NOMO-1 treated with DMSO at 0.1 percent for 48 hours (cell line): ENCODE results near the gene AGFG2.
"Not testable (repeated sequence)": the region's sequence is repeated elsewhere in the genome, so short reads cannot be mapped to it uniquely, and the experiment has no call there.

Experiments
- DNase-seq: peaks from one replicate; lab custom pipeline; 2025; ENCODE audit not compliant: unreplicated experiment; lab: John Stamatoyannopoulos, UW

Gene AGFG2

GRCh38 chr7:100538654-100539435 is at the start of gene AGFG2:
Gene AGFG2, plus strand, starts transcription at chr7:100539203. Its CDS starts 144 bp downstream, at chr7:100539347.
- DNase-seq, result peak; percentile 100

- peak; percentile 79 for DNase-seq
Observed at GRCh38 chr7:100489824-100490223, 49.2 kb upstream of the AGFG2 start.

GRCh38 chr7:100490483-100491191 is 48.4 kb upstream of the AGFG2 start:
- no peak for DNase-seq

GRCh38 chr7:100491192-100491578 is 47.8 kb upstream of the AGFG2 start:
- DNase-seq, result no peak

GRCh38 chr7:100492738-100493475 is 46.1 kb upstream of the AGFG2 start:
- no peak for DNase-seq

GRCh38 chr7:100493476-100494264 is 45.3 kb upstream of the AGFG2 start:
- peak; percentile 40 for DNase-seq

GRCh38 chr7:100496509-100496908 is 42.5 kb upstream of the AGFG2 start:
- no peak for DNase-seq

- not testable (repeated sequence) for DNase-seq
Observed at GRCh38 chr7:100500743-100501142, 38.3 kb upstream of the AGFG2 start.

GRCh38 chr7:100504031-100504430 is 35.0 kb upstream of the AGFG2 start:
- DNase-seq, result not testable (repeated sequence)

GRCh38 chr7:100504887-100505611 is 34.0 kb upstream of the AGFG2 start:
- no peak for DNase-seq

GRCh38 chr7:100506356-100506923 is 32.6 kb upstream of the AGFG2 start:
- DNase-seq, result no peak

- DNase-seq, result no peak
Observed at GRCh38 chr7:100509231-100509630, 29.8 kb upstream of the AGFG2 start.

- no peak for DNase-seq
Observed at GRCh38 chr7:100510437-100511239, 28.4 kb upstream of the AGFG2 start.

GRCh38 chr7:100513212-100513810 is 25.7 kb upstream of the AGFG2 start:
- no peak for DNase-seq

GRCh38 chr7:100515072-100515532 is 23.9 kb upstream of the AGFG2 start:
- DNase-seq, result no peak

GRCh38 chr7:100516135-100516812 is 22.7 kb upstream of the AGFG2 start:
- DNase-seq, result no peak

- DNase-seq, result no peak
Observed at GRCh38 chr7:100517305-100517704, 21.7 kb upstream of the AGFG2 start.

- DNase-seq, result no peak
Observed at GRCh38 chr7:100519580-100519979, 19.4 kb upstream of the AGFG2 start.
